T-helper 17 cell (primary cell): ENCODE measurements around the gene GRIK2. TPM values are rescaled to one million over a fixed set of nuclear protein-coding genes. Genes with fewer than 3 reads are reported as not detected.

Experiments
- ATAC-seq: fragments of 150-1000 bp; cut with Tn5 transposase; 2 replicates; pipeline ENCODE4 v1.10.0; 2021; ENCODE audit warnings: mild to moderate bottlenecking, moderate library complexity
- DNase-seq, 3 donors: peaks; one replicate each; pipeline versions ENCODE4 v3.0.0 to v3.0.0-alpha.2; 2020 to 2021
- H3K9me3 ChIP-seq: one replicate; pipeline ENCODE4 v1.7.0; 2013; ENCODE audit warnings: low read length, mild to moderate bottlenecking; ENCODE audit not compliant: control insufficient read depth, poor library complexity, severe bottlenecking
- H3K27ac Mint-ChIP-seq: one replicate; pipeline ENCODE4 v1.8.0; 2022; ENCODE audit warnings: mild to moderate bottlenecking, moderate library complexity, mixed read lengths
- H3K27me3 Mint-ChIP-seq: one replicate; pipeline ENCODE4 v1.8.0; 2022; ENCODE audit warnings: mixed read lengths
- H3K36me3 Mint-ChIP-seq: one replicate; pipeline ENCODE4 v1.8.0; 2022; ENCODE audit warnings: low read depth, mixed read lengths
- H3K4me1 Mint-ChIP-seq: one replicate; pipeline ENCODE4 v1.8.0; 2022; ENCODE audit warnings: mild to moderate bottlenecking, mixed read lengths
- H3K4me3 Mint-ChIP-seq: one replicate; pipeline ENCODE4 v1.8.0; 2022; ENCODE audit warnings: mild to moderate bottlenecking, moderate library complexity, mixed read lengths
- total RNA-seq, 4 donors: library from RNA in 2 of 4; stranded (reverse) in 2 of 4; gene quantifications; one replicate each; pipeline ENCODE4 v1.2.3 and lab custom pipeline; 2022 to 2026

GRIK2 gene
- total RNA-seq, 2 donors from 2014 or later, result not detected

DNA sequence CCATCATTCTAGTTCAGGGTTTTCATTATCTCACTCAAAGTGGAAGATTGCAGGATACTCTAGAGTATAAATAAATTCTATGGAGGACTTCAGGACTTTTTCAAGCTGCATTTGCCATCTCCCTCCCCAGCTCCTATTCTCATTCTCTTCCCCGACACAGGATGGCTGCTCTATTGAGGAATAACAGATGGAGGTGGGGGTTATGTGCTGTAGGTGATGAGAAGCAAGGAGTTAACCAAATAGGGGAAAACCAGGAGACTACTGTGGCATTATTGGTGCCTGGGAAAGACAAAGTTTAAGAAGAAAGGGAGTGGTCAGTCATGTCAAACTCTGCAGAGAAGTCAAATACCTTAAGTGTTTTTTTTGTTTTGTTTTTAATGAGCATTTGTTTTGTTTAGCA lies 109.3 kb downstream of the GRIK2 start:
- DNase-seq, result no peak
- no peaks in the 10 kb centered on the region for H3K36me3 Mint-ChIP-seq
- no peak for ATAC-seq
- H3K4me3 Mint-ChIP-seq, result no peak overlapping the region
- H3K9me3 ChIP-seq, result no peaks in the 10 kb centered on the region
- H3K4me1 Mint-ChIP-seq, result no peaks in the 10 kb centered on the region
- H3K27ac Mint-ChIP-seq, result no peak overlapping the region
- no peaks in the 10 kb centered on the region for H3K27me3 Mint-ChIP-seq

DNA sequence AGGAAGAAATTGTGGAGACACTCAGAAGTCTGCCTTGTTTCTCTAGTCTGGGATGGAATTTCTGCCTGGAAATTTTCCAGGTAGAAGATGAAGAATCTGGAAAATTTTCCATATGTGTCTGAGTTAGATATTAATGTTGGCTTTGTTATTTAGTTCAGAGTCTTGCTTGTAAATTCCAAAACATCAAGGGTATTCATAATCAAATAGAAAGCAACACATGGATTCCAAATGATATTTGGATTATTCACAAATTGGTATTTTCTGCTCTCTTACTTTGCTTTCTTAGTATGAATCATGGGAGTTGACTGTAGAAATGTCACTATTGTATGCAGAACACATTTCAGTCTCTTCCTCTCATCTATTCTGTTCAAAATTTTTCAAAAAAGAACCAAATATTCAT lies 116.0 kb downstream of the GRIK2 start:
- H3K4me3 Mint-ChIP-seq, result no peak overlapping the region
- H3K27ac Mint-ChIP-seq, result no peak overlapping the region
- no peak for DNase-seq
- H3K9me3 ChIP-seq, result no peaks in the 10 kb centered on the region
- H3K27me3 Mint-ChIP-seq, result no peaks in the 10 kb centered on the region
- no peak for ATAC-seq
- no peaks in the 10 kb centered on the region for H3K4me1 Mint-ChIP-seq
- H3K36me3 Mint-ChIP-seq, result no peaks in the 10 kb centered on the region

DNA sequence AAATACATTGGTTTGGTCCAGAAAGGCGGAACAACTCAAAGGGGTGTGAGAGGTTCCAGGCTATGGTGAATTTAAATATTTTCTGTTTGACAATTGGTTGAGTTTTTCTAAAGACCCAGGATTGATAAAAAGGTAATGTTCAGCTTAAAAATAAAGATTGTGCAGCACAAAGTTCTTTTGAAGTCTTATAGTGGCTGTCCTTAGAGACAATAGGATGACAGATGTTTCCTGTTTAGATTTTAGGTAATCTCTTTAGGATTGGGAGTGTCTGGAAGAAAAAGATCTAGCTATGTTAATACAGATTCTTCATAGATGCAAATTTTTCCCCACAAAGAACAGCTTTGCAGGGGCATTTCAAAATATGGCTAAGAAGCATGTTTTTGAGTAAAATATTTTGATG lies 119.7 kb downstream of the GRIK2 start:
- H3K4me3 Mint-ChIP-seq, result no peak overlapping the region
- H3K36me3 Mint-ChIP-seq, result no peaks in the 10 kb centered on the region
- H3K9me3 ChIP-seq, result peaks cover 7% of the 10 kb centered on the region
- DNase-seq (no peak), ATAC-seq (no peak)
- no peak overlapping the region for H3K27ac Mint-ChIP-seq
- no peaks in the 10 kb centered on the region for H3K4me1 Mint-ChIP-seq
- no peaks in the 10 kb centered on the region for H3K27me3 Mint-ChIP-seq

DNA sequence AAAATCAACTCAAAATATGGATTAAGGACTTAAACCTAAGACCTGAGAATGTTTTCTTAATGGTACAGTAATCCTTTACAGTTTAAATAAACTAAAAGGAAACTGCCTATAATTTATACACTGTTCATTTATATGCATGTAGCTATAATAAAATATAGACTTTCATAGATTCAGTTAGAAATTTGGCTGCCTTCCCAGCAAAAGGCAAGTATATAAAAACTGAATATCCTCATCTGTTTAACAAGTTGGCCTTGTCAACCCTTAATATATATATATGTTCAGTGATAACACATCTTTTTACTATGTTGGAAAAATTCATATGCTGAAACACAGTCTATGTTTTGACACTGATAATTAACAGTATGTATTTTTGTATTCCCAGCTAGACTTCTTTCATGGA lies 123.1 kb downstream of the GRIK2 start:
- no peak overlapping the region for H3K4me3 Mint-ChIP-seq
- no peak for DNase-seq
- peaks cover 7% of the 10 kb centered on the region for H3K9me3 ChIP-seq
- H3K27me3 Mint-ChIP-seq, result no peaks in the 10 kb centered on the region
- no peaks in the 10 kb centered on the region for H3K36me3 Mint-ChIP-seq
- no peak for ATAC-seq
- no peak overlapping the region for H3K27ac Mint-ChIP-seq
- H3K4me1 Mint-ChIP-seq, result no peaks in the 10 kb centered on the region

DNA sequence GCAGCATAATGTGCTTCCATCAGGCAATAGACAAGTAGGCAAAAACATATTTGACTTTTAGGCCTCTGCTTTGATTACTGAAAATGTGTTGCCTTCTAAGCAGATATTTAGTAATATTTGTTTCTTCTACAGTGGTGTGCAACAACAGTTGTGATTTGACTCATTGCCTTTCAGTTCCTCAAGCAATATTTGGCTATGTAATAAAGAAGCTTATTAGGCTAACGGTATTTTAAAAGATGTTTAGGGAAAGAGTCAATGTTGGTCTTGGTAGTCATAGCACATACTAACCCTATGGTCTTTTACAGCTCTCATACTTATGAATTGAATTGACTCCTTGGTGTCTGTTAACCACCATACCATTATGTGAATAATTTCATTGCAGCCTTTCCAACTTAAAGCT lies 124.1 kb downstream of the GRIK2 start:
- H3K27ac Mint-ChIP-seq, result no peak overlapping the region
- ATAC-seq (no peak), DNase-seq (no peak)
- no peaks in the 10 kb centered on the region for H3K27me3 Mint-ChIP-seq
- no peaks in the 10 kb centered on the region for H3K36me3 Mint-ChIP-seq
- no peak overlapping the region for H3K4me3 Mint-ChIP-seq
- H3K4me1 Mint-ChIP-seq, result no peaks in the 10 kb centered on the region
- H3K9me3 ChIP-seq, result peaks cover 7% of the 10 kb centered on the region

DNA sequence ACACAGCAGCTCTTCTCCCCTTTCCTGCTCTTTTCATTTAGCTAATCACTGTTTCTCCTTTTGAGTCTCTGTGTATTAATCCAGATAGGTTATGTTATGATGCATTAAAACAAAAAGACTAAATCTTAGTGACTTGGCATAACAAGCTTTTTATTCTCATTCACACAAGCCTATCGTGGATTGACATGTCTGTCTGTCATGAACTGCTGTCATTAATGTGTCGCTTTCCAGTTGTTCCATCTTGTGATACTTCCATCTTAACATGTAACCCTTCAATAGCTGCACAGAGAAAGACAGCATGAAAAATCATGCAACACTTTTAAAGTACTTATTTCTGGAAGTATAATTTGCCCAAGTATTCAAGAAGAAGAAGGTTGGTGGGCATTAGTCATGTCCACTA lies 128.7 kb downstream of the GRIK2 start:
- no peak for DNase-seq
- Mint-ChIP-seq H3K4me1 (no peaks in the 10 kb centered on the region), H3K36me3 (no peaks in the 10 kb centered on the region), H3K27ac (no peak overlapping the region), H3K4me3 (no peak overlapping the region), H3K27me3 (no peaks in the 10 kb centered on the region)
- no peak for ATAC-seq
- no peaks in the 10 kb centered on the region for H3K9me3 ChIP-seq

DNA sequence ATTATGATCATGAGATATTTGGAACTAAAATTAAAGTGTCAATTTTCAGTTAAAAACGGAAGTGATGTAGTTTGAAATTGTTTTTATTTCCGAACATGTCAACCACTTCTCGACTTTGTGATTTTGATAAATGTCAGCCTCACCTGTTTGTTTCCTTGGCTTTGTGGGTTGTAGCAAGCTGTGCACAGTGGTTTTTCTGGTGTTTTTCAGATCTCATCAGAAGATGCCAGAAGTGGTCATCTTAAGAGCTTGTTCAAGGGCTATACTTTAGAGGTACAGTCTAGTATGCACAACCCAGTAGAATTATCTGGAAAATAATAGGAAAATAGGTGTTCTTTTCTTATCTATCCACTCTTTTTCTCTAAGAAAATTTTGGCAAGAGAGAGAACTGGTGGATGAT lies 134.0 kb downstream of the GRIK2 start:
- DNase-seq, result no peak
- no peak overlapping the region for H3K4me3 Mint-ChIP-seq
- no peaks in the 10 kb centered on the region for H3K9me3 ChIP-seq
- H3K36me3 Mint-ChIP-seq, result no peaks in the 10 kb centered on the region
- no peaks in the 10 kb centered on the region for H3K4me1 Mint-ChIP-seq
- H3K27ac Mint-ChIP-seq, result no peak overlapping the region
- no peaks in the 10 kb centered on the region for H3K27me3 Mint-ChIP-seq
- ATAC-seq, result no peak

DNA sequence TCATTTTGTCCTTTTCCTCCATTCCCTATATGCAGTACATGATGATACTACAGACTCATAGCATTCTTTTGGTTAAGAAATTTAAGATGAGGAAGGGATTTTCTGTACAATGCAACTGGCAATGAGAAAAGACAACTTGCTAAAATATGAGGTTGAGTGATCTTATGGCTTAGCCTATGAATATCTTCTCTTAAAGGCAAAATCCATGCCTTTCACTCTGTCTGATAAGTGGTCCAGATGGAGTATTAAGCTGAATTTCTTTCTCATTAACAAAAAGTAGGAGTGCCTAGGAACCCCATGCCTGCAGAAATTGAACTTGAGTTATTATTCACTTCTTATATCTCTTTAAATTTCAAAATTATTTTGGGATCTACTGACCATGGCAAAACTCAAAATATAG lies 135.3 kb downstream of the GRIK2 start:
- no peaks in the 10 kb centered on the region for H3K36me3 Mint-ChIP-seq
- H3K9me3 ChIP-seq, result no peaks in the 10 kb centered on the region
- no peak for DNase-seq
- H3K4me3 Mint-ChIP-seq, result no peak overlapping the region
- no peaks in the 10 kb centered on the region for H3K4me1 Mint-ChIP-seq
- ATAC-seq, result no peak
- no peaks in the 10 kb centered on the region for H3K27me3 Mint-ChIP-seq
- no peak overlapping the region for H3K27ac Mint-ChIP-seq

DNA sequence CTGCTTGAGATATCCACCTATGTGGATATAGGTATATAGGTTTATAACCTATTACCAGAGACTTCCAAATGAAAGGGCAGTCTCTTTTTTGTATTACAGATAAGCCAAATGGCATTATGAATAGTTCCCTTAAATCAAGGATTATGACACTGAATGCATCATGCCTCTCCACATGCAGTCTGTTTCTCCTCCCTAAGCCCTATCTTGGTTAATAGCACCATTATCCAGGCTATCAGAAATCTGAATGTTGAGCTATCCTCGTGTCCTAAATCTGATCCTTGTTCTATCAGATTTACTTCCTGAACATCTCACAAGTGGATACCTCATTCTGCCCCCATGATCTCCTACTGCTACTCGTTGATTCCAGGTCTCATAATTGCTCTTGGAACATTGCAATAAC lies 138.0 kb downstream of the GRIK2 start:
- H3K9me3 ChIP-seq, result no peaks in the 10 kb centered on the region
- no peak overlapping the region for H3K27ac Mint-ChIP-seq
- DNase-seq, result no peak
- no peak for ATAC-seq
- no peak overlapping the region for H3K4me3 Mint-ChIP-seq
- no peaks in the 10 kb centered on the region for H3K36me3 Mint-ChIP-seq
- no peaks in the 10 kb centered on the region for H3K4me1 Mint-ChIP-seq
- H3K27me3 Mint-ChIP-seq, result no peaks in the 10 kb centered on the region

DNA sequence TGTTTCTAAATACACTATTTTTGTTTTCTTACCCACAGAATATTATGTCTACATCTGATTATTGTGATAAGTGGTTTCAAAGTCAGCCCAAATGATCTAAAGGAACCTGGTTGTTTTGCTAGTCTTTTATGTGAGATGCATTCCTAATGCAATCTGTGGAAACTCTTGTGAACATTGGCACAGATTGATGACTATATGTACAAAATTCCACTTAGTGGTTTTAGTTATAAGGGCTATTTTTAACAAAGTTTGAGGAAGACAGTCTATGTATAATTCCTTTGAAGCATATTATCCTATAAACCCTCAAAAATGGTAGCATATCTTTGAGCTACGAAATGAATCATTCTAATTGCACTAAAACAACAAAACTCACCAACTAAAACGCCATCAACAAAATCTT lies 140.9 kb downstream of the GRIK2 start:
- ATAC-seq (no peak), DNase-seq (no peak)
- Mint-ChIP-seq H3K27ac (no peak overlapping the region), H3K4me3 (no peak overlapping the region), H3K4me1 (no peaks in the 10 kb centered on the region), H3K27me3 (no peaks in the 10 kb centered on the region), H3K36me3 (no peaks in the 10 kb centered on the region)
- H3K9me3 ChIP-seq, result no peaks in the 10 kb centered on the region

DNA sequence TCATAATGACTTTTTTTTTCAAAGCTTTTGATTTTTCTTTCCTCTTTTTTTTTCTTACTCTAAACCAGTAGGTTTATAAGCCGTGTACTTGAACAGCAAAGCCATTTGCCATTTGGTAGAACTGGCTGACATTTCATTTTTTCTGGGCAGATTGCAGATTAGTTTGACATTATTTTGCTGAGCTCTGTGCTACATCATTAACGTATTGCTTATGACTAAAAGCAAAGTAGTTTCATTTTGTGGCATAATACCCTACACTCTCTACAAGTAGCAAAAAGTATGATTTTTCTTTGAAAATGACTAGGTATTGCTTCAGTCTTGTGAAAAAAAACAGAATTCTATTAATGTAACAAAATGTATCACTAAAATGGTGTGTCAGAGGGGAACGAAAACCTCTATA lies 141.3 kb downstream of the GRIK2 start:
- H3K9me3 ChIP-seq, result no peaks in the 10 kb centered on the region
- ATAC-seq (no peak), DNase-seq (no peak)
- Mint-ChIP-seq H3K36me3 (no peaks in the 10 kb centered on the region), H3K27me3 (no peaks in the 10 kb centered on the region), H3K4me3 (no peak overlapping the region), H3K27ac (no peak overlapping the region), H3K4me1 (no peaks in the 10 kb centered on the region)

DNA sequence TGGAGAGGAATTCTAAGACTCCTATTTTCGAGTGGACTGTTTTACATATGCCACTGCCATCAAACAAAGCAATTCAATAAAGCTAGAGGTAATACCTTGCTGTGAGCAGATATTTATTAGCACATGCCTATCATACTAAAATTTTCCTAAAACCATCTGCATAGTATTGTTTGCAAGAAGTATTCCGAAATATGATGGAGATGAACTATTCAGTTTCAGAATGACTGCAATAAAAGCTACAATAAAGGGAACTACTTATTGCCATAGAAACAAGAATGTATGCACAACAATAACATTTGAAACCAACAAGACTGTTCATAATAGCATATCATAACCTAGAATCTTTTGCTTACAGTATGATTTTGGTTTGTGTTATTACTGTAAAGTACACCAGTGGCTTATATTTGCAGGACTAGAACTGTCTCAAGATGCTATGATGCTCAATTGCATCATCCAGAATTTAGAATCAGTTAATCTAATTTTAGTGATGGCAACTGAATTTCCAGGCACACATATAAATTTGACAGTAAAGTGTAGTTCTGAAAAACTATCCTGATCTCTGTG lies 144.3 kb downstream of the GRIK2 start:
- H3K4me1 Mint-ChIP-seq, result no peaks in the 10 kb centered on the region
- H3K27ac Mint-ChIP-seq, result no peak overlapping the region
- H3K9me3 ChIP-seq, result no peaks in the 10 kb centered on the region
- no peak for DNase-seq
- ATAC-seq, result no peak
- no peaks in the 10 kb centered on the region for H3K36me3 Mint-ChIP-seq
- H3K27me3 Mint-ChIP-seq, result no peaks in the 10 kb centered on the region
- H3K4me3 Mint-ChIP-seq, result no peak overlapping the region

DNA sequence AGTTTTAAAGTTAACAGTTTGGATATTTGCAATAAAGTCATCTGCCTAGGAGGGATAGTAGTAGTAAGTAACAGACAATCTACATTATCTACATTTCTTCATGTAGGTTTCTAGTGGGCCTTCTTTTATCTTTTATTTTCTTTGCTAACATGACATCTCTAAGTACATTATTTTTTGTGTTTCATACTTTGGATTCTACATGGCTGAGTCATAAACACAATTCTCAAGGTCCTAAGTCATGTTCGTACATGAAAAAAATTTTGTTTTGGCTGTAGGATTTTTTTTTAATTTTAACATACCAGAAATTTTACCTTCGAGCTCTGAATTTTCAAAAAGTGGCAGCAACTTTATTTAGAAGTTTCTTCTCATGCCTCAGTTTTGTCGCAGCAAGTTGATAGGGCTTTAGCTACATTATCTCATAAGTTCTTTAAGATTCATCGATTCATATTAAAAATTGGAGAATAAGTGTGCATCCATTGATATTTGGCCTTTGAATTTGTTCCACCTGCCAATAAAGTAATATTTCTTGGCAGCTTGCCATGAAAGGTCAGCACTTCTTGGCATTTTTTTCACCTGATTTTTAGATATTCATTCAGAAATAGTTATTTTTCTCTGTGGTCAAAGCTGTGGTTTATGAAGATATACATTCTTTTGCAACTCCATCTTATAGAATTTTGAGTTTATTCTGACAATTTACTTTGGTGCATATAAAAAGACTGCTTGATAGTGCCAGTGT lies 146.2 kb downstream of the GRIK2 start:
- no peaks in the 10 kb centered on the region for H3K27me3 Mint-ChIP-seq
- no peak overlapping the region for H3K27ac Mint-ChIP-seq
- ATAC-seq (no peak), DNase-seq (no peak)
- no peaks in the 10 kb centered on the region for H3K36me3 Mint-ChIP-seq
- no peak overlapping the region for H3K4me3 Mint-ChIP-seq
- H3K9me3 ChIP-seq, result no peaks in the 10 kb centered on the region
- no peaks in the 10 kb centered on the region for H3K4me1 Mint-ChIP-seq

DNA sequence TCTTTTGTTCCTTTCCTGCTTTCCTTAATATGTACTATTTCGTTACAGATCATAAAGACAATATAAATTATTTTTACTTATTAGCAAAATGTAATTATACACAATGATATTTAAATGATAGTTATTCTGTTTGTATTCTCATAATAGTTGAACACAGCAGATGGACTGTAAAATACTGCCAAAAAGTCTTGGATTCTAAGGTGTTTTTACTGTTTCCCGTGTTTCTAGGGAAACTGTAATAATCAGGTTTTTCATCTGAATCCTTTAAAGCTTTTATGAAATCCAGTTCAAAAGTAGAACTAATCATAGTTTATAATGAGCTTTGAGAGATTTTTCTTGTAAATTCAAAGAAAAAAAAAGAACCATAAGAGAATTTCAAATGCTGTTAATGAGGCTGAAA lies 148.4 kb downstream of the GRIK2 start:
- no peak overlapping the region for H3K4me3 Mint-ChIP-seq
- H3K4me1 Mint-ChIP-seq, result no peaks in the 10 kb centered on the region
- no peak for ATAC-seq
- DNase-seq, result no peak
- no peaks in the 10 kb centered on the region for H3K27me3 Mint-ChIP-seq
- no peaks in the 10 kb centered on the region for H3K9me3 ChIP-seq
- H3K27ac Mint-ChIP-seq, result no peak overlapping the region
- H3K36me3 Mint-ChIP-seq, result no peaks in the 10 kb centered on the region
